Peyer's patch (tissue), 4 donors: ENCODE results near the gene RNF26.

Experiments
- POLR2A ChIP-seq, 2 donors: fragments of 450-650 bp; IDR thresholded peaks; one replicate each; pipeline ENCODE4 v1.5.1; 2017; ENCODE audit warnings: antibody characterized with exemption in 2 of 2, mild to moderate bottlenecking in 2 of 2, moderate library complexity in 2 of 2
- TF ChIP-seq, protein P1 (sequence below), 6 experiments: fragments of 450-650 bp in 4 of 6; fragments of 200-600 bp in 2 of 6; sonication (generic) in 1 of 6; IDR thresholded peaks; one replicate each; pipeline ENCODE4 v1.5.1; 2017 to 2019; ENCODE audit warnings: antibody characterized with exemption in 6 of 6, mild to moderate bottlenecking in 3 of 6, moderate library complexity in 1 of 6

DNA sequence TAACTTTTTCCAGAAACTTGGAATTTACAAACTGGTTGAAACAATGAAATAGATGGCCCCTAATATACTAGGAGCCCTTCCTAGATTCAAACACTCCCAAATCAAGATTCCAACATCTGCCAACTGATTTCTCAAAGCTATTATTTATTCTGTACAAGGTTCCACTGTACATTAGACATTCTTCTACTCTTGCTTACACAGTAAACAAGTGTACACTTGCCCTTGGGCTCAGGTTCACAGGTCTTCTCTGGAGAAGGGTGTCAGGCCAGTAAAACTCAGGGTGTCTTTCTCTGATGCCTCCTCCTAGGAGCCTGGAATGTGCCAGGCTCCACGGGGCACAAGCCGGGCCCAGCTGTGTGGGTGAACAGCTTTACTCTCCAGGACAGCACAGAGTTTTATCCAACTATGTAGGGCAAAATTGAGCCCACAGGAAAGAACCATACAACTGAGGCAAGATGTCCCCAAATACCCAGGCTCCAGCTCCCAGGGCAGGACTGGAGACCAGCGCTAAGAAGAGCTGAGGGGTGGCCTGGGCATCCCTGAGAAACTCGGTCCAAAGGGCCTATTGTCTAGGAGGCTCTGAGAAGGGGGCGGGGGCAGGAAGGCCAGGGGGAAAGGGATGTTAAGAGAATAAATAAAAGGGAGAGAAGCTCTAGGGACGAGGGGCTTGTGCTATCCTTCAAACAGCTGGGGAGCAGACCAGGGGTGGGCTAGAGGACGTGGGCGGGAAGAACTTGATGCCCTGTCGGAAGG lies 20.9 kb downstream of the RNF26 start:
- TF ChIP-seq, protein P1, sequence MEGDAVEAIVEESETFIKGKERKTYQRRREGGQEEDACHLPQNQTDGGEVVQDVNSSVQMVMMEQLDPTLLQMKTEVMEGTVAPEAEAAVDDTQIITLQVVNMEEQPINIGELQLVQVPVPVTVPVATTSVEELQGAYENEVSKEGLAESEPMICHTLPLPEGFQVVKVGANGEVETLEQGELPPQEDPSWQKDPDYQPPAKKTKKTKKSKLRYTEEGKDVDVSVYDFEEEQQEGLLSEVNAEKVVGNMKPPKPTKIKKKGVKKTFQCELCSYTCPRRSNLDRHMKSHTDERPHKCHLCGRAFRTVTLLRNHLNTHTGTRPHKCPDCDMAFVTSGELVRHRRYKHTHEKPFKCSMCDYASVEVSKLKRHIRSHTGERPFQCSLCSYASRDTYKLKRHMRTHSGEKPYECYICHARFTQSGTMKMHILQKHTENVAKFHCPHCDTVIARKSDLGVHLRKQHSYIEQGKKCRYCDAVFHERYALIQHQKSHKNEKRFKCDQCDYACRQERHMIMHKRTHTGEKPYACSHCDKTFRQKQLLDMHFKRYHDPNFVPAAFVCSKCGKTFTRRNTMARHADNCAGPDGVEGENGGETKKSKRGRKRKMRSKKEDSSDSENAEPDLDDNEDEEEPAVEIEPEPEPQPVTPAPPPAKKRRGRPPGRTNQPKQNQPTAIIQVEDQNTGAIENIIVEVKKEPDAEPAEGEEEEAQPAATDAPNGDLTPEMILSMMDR (IDR thresholded peaks at IDR 0.05) = no peak
- TF ChIP-seq POLR2A (IDR thresholded peaks at IDR 0.05) = no peak
